Stimulated activated CD4-positive, alpha-beta T cell treated with anti-CD3 and anti-CD28 coated beads, Interleukin-4, amount 100 ng/mL, for 1 hour (primary cell): ENCODE measurements around the gene TAS2R42.

Source experiments
- DNase-seq: peaks from one replicate; pipeline ENCODE4 v3.0.0-alpha.2; 2020

TAS2R42 gene

GRCh38 chr12:11143352-11143751 is 43.4 kb downstream of the TAS2R42 start:
- DNase-seq, result no peak

- DNase-seq, result no peak
These were observed 50.7 kb downstream of the TAS2R42 start for GRCh38 chr12:11136075-11136474.
